Astrocyte (in vitro differentiated cells and primary cell): ENCODE data around the gene YEATS4. TPM values are rescaled to one million over a fixed set of nuclear protein-coding genes. Genes with fewer than 3 reads are reported as not detected.

ENCODE experiments used
- DNase-seq: peaks from one replicate; pipeline ENCODE4 v3.0.0-alpha.2; 2010; ENCODE audit warnings: low read depth
- FAIRE-seq: peaks from 2 replicates; lab custom pipeline; 2011; peaks lifted over from hg19 to GRCh38; lab: Jason Lieb, UNC
- H2AFZ ChIP-seq: 2 replicates; pipeline ENCODE4 v1.6.0; 2012; ENCODE audit warnings: low read depth, low read length, inconsistent platforms
- H3K27ac ChIP-seq: 2 replicates; pipeline ENCODE4 v1.5.1; 2011; ENCODE audit warnings: low read depth, low read length, inconsistent platforms
- H3K27me3 ChIP-seq: 2 replicates; pipeline ENCODE4 v1.6.0; 2011; ENCODE audit warnings: low read length, inconsistent platforms; ENCODE audit not compliant: insufficient read depth
- H3K36me3 ChIP-seq: 2 replicates; pipeline ENCODE4 v1.5.1; 2011; ENCODE audit warnings: low read length, inconsistent platforms; ENCODE audit not compliant: insufficient read depth
- H3K4me1 ChIP-seq: 2 replicates; pipeline ENCODE4 v1.5.1; 2011; ENCODE audit warnings: low read length, inconsistent platforms; ENCODE audit not compliant: insufficient read depth
- H3K4me2 ChIP-seq: 2 replicates; pipeline ENCODE4 v1.6.0; 2012; ENCODE audit warnings: low read length, inconsistent platforms
- H3K4me3 ChIP-seq: 2 replicates; pipeline ENCODE4 v1.5.1; 2011; ENCODE audit warnings: low read depth, mild to moderate bottlenecking, low read length, inconsistent platforms; ENCODE audit not compliant: insufficient read depth
- H3K79me2 ChIP-seq: 2 replicates; pipeline ENCODE4 v1.6.0; 2012; ENCODE audit warnings: mild to moderate bottlenecking, low read length, inconsistent platforms; ENCODE audit not compliant: insufficient read depth
- H3K9ac ChIP-seq: 2 replicates; pipeline ENCODE4 v1.6.0; 2012; ENCODE audit warnings: mild to moderate bottlenecking, low read length, inconsistent platforms
- H3K9me3 ChIP-seq: 2 replicates; pipeline ENCODE4 v1.5.1; 2012; ENCODE audit warnings: low read depth, mild to moderate bottlenecking, low read length, inconsistent platforms; ENCODE audit not compliant: insufficient read depth
- H4K20me1 ChIP-seq: 2 replicates; pipeline ENCODE4 v1.6.0; 2012; ENCODE audit warnings: low read length, inconsistent platforms; ENCODE audit not compliant: insufficient read depth
- H3K27ac Mint-ChIP-seq: one replicate; pipeline ENCODE4 v1.8.0; 2021; ENCODE audit warnings: mild to moderate bottlenecking, mixed read lengths; ENCODE audit not compliant: unreplicated experiment
- H3K27me3 Mint-ChIP-seq: one replicate; pipeline ENCODE4 v1.8.0; 2021; ENCODE audit warnings: low read depth, mixed read lengths; ENCODE audit not compliant: unreplicated experiment
- H3K36me3 Mint-ChIP-seq: one replicate; pipeline ENCODE4 v1.8.0; 2021; ENCODE audit warnings: low read depth, mixed read lengths; ENCODE audit not compliant: unreplicated experiment
- H3K4me1 Mint-ChIP-seq: one replicate; pipeline ENCODE4 v1.8.0; 2021; ENCODE audit warnings: low read depth, mixed read lengths; ENCODE audit not compliant: unreplicated experiment
- H3K4me3 Mint-ChIP-seq: one replicate; pipeline ENCODE4 v1.8.0; 2021; ENCODE audit warnings: mild to moderate bottlenecking, moderate library complexity, mixed read lengths; ENCODE audit not compliant: unreplicated experiment
- H3K9me3 Mint-ChIP-seq: one replicate; pipeline ENCODE4 v1.8.0; 2021; ENCODE audit warnings: mild to moderate bottlenecking, mixed read lengths; ENCODE audit not compliant: unreplicated experiment
- EZH2 ChIP-seq: IDR thresholded peaks from 2 replicates; pipeline ENCODE4 v1.6.1; 2012; ENCODE audit warnings: mild to moderate bottlenecking, low read length, inconsistent platforms; ENCODE audit not compliant: insufficient read depth
- total RNA-seq: library from RNA; stranded (reverse); gene quantifications from 2 replicates; pipeline ENCODE4 v1.2.1, GENCODE V29; 2021
- TF ChIP-seq, protein P1 (sequence below): IDR thresholded peaks from 2 replicates; pipeline ENCODE4 v1.5.1; 2011; ENCODE audit warnings: low read depth, mild to moderate bottlenecking, inconsistent platforms, low read length, moderate library complexity; ENCODE audit not compliant: insufficient read depth

Gene YEATS4
- total RNA-seq, 1 donor from 2014 or later, result 11.6 TPM

DNA sequence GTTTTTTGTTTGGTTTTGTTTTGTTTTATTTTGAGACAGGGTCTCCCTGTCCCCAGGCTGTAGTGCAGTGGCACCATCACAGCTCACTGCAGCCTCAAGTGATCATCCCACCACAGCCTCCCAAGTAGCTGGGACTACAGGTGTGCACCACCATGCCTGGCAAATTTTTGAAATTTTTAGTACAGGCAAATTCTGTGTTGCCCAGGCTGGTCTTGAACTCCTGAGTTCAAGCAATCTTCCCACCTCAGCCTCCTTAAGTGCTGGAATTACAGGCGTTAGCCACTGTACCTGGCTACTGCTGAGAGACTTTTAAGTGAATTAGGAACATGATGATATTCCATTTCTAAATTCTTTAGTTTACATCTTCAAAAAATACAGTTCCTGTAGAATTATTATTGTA lies 8.8 kb upstream of the YEATS4 start:
- Histone ChIP-seq H3K36me3 (no peaks in the 10 kb centered on the region), H3K4me2 (no peak overlapping the region), H3K4me1 (no peaks in the 10 kb centered on the region), H4K20me1 (no peaks in the 10 kb centered on the region), H3K9ac (no peak overlapping the region), H3K4me3 (no peak overlapping the region), H3K27ac (no peak overlapping the region), H2AFZ (no peak overlapping the region), H3K79me2 (no peaks in the 10 kb centered on the region), H3K27me3 (no peaks in the 10 kb centered on the region), H3K9me3 (no peaks in the 10 kb centered on the region)
- Mint-ChIP-seq H3K27me3 (no peaks in the 10 kb centered on the region), H3K27ac (no peak overlapping the region), H3K4me3 (no peak overlapping the region), H3K36me3 (no peaks in the 10 kb centered on the region), H3K4me1 (peaks cover 6% of the 10 kb centered on the region), H3K9me3 (no peaks in the 10 kb centered on the region)
- no peak for FAIRE-seq
- no peak for TF ChIP-seq EZH2
- TF ChIP-seq, protein P1, sequence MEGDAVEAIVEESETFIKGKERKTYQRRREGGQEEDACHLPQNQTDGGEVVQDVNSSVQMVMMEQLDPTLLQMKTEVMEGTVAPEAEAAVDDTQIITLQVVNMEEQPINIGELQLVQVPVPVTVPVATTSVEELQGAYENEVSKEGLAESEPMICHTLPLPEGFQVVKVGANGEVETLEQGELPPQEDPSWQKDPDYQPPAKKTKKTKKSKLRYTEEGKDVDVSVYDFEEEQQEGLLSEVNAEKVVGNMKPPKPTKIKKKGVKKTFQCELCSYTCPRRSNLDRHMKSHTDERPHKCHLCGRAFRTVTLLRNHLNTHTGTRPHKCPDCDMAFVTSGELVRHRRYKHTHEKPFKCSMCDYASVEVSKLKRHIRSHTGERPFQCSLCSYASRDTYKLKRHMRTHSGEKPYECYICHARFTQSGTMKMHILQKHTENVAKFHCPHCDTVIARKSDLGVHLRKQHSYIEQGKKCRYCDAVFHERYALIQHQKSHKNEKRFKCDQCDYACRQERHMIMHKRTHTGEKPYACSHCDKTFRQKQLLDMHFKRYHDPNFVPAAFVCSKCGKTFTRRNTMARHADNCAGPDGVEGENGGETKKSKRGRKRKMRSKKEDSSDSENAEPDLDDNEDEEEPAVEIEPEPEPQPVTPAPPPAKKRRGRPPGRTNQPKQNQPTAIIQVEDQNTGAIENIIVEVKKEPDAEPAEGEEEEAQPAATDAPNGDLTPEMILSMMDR, result no peak
- DNase-seq, result no peak

DNA sequence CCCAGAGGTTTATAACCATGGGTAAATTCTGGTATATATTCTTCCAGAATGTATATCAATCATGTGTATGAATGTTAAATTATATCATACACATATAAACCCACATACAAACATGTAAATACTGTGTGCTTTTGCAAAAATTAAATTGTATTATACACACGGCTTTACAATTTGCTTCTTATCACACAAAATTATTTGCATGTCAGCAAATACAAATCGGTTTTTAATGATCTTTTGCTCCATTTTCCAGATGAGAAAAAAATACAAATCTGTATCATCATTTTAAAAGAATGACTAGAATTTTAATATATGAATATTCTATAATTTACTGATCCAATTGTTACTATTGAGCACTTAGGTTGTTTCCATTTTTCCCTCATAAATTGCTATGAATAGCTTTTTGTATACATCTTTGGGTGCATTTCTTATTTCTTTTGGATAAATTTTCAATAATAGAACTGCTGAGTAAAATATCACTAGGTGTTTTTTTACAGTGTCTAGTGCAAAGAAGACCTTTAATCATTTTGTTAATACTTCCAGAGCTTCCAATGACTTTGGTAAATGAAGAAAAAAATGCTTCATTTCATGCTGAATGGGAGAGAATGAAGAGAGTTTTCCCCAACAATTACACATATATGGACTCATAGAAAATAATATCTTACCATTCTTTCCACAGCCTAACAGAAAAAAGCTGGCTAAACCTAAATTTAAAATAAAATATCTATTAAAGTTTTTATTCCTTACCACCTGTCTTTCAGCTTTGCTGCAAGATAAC lies 7.9 kb upstream of the YEATS4 start:
- TF ChIP-seq, protein P1, result no peak
- no peak for TF ChIP-seq EZH2
- no peaks in the 10 kb centered on the region for H4K20me1 ChIP-seq
- no peak for FAIRE-seq
- Mint-ChIP-seq H3K36me3 (no peaks in the 10 kb centered on the region), H3K27ac (no peak overlapping the region), H3K9me3 (no peaks in the 10 kb centered on the region), H3K27me3 (no peaks in the 10 kb centered on the region), H3K4me3 (no peak overlapping the region), H3K4me1 (peaks cover 6% of the 10 kb centered on the region)
- H3K9me3 ChIP-seq, result no peaks in the 10 kb centered on the region
- H3K4me1 ChIP-seq, result no peaks in the 10 kb centered on the region
- no peak overlapping the region for H2AFZ ChIP-seq
- no peak overlapping the region for H3K4me2 ChIP-seq
- H3K27ac ChIP-seq, result no peak overlapping the region
- no peak for DNase-seq
- H3K79me2 ChIP-seq, result no peaks in the 10 kb centered on the region
- H3K36me3 ChIP-seq, result no peaks in the 10 kb centered on the region
- H3K9ac ChIP-seq, result no peak overlapping the region
- H3K4me3 ChIP-seq, result no peak overlapping the region
- H3K27me3 ChIP-seq, result no peaks in the 10 kb centered on the region

DNA sequence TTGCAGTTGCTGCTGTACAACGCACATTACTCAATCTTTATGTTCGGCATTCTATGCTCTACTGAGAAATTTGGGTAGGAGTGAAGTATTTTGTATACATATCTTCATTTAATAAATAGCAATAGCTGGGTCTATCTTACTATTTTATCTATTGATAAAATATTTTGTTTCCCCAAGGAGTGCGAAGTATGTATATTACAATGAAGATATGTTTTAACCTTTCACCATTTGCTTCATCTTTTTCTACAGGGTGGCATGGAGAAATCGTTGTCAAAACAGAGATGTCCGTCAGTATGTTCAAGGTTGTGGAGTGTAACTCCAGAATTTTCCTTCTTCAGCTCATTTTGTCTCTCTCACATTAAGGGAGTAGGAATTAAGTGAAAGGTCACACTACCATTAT lies 6.6 kb upstream of the YEATS4 start:
- H3K4me1 Mint-ChIP-seq, result peaks cover 6% of the 10 kb centered on the region
- Histone ChIP-seq H3K4me2 (no peak overlapping the region), H3K9me3 (no peaks in the 10 kb centered on the region), H4K20me1 (no peaks in the 10 kb centered on the region), H3K36me3 (no peaks in the 10 kb centered on the region), H3K9ac (no peak overlapping the region), H3K79me2 (no peaks in the 10 kb centered on the region), H2AFZ (no peak overlapping the region), H3K27me3 (no peaks in the 10 kb centered on the region), H3K27ac (no peak overlapping the region), H3K4me1 (no peaks in the 10 kb centered on the region), H3K4me3 (no peak overlapping the region)
- no peak for FAIRE-seq
- no peaks in the 10 kb centered on the region for H3K36me3 Mint-ChIP-seq
- H3K9me3 Mint-ChIP-seq, result no peaks in the 10 kb centered on the region
- no peak overlapping the region for H3K4me3 Mint-ChIP-seq
- H3K27me3 Mint-ChIP-seq, result no peaks in the 10 kb centered on the region
- no peak overlapping the region for H3K27ac Mint-ChIP-seq
- no peak for TF ChIP-seq EZH2
- TF ChIP-seq, protein P1, result no peak
- DNase-seq, result no peak
